ENCODE measurements around the gene TTLL5. TPM values are rescaled to one million over a fixed set of nuclear protein-coding genes. Genes with fewer than 3 reads are reported as not detected.

TTLL5 gene
- total and polyA plus RNA-seq, 10 of the 15 experiments (the other 5 are each of a cell fraction or from before 2014, with no cell fraction given) = 3.2 to 25.9 (median 13.8) TPM

DNA sequence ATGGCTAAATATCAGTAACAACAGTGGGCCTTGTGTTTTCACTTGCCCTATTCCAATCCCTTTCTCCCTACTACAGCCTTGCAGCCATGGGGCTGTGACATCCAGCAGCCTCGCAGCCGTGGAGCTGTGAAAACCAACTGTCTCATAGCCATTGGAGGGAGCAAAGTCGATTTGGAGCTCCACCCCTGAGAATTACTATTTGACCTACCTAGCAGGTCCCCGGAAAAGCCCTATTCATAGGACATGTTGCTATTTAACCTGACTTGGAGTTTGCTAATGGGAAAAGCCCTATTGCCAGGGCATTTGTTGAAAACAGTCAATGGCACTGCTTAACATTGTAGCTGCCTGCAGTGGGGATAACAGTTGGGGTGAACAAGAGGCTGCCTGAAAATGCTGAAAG, 33.6 kb upstream of the TTLL5 start:
- no peak for TF ChIP-seq JUND (IDR thresholded peaks at IDR 0.05; ENCODE audit: low read depth, low read length)
- no peak for TF ChIP-seq CREM (IDR thresholded peaks at IDR 0.05; ENCODE audit: low read depth)
- no peak for TF ChIP-seq MEF2A (IDR thresholded peaks at IDR 0.05; ENCODE audit: insufficient read depth, low read depth, low read length)
- no peak for TF ChIP-seq RB1 (IDR thresholded peaks at IDR 0.05; ENCODE audit: borderline replicate concordance)
- TF ChIP-seq RELA (IDR thresholded peaks at IDR 0.05; ENCODE audit: borderline replicate concordance, partially characterized antibody) = no peak
- TF ChIP-seq, protein P1, sequence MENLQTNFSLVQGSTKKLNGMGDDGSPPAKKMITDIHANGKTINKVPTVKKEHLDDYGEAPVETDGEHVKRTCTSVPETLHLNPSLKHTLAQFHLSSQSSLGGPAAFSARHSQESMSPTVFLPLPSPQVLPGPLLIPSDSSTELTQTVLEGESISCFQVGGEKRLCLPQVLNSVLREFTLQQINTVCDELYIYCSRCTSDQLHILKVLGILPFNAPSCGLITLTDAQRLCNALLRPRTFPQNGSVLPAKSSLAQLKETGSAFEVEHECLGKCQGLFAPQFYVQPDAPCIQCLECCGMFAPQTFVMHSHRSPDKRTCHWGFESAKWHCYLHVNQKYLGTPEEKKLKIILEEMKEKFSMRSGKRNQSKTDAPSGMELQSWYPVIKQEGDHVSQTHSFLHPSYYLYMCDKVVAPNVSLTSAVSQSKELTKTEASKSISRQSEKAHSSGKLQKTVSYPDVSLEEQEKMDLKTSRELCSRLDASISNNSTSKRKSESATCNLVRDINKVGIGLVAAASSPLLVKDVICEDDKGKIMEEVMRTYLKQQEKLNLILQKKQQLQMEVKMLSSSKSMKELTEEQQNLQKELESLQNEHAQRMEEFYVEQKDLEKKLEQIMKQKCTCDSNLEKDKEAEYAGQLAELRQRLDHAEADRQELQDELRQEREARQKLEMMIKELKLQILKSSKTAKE (IDR thresholded peaks at IDR 0.05; ENCODE audit: low read depth, poor library complexity, severe bottlenecking) = no peak
- TF ChIP-seq RBBP5 (conservative IDR thresholded peaks at IDR 0.05) = no peak
- TF ChIP-seq, protein P2, sequence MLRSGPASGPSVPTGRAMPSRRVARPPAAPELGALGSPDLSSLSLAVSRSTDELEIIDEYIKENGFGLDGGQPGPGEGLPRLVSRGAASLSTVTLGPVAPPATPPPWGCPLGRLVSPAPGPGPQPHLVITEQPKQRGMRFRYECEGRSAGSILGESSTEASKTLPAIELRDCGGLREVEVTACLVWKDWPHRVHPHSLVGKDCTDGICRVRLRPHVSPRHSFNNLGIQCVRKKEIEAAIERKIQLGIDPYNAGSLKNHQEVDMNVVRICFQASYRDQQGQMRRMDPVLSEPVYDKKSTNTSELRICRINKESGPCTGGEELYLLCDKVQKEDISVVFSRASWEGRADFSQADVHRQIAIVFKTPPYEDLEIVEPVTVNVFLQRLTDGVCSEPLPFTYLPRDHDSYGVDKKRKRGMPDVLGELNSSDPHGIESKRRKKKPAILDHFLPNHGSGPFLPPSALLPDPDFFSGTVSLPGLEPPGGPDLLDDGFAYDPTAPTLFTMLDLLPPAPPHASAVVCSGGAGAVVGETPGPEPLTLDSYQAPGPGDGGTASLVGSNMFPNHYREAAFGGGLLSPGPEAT (IDR thresholded peaks at IDR 0.05; ENCODE audit: low read depth) = no peak
- TF ChIP-seq RAD51 (IDR thresholded peaks at IDR 0.05) = no peak
- no peak for TF ChIP-seq FOXK2 (IDR thresholded peaks at IDR 0.05)
- no peak for TF ChIP-seq MTA3 (IDR thresholded peaks at IDR 0.05; ENCODE audit: borderline replicate concordance, low read length)
- TF ChIP-seq GATAD2B (conservative IDR thresholded peaks at IDR 0.05; ENCODE audit: low read depth) = no peak
- TF ChIP-seq SP1 (IDR thresholded peaks at IDR 0.05; ENCODE audit: low read depth, low read length) = no peak
- no peak for TF ChIP-seq SREBF2 (IDR thresholded peaks at IDR 0.05; ENCODE audit: low read length)
- no peak for TF ChIP-seq TCF12 (IDR thresholded peaks at IDR 0.05; ENCODE audit: low read depth, low read length)
- no peak for TF ChIP-seq ZSCAN29 (IDR thresholded peaks at IDR 0.05)
- no peak for TF ChIP-seq JUNB (IDR thresholded peaks at IDR 0.05)
- no peak for TF ChIP-seq KAT2A (conservative IDR thresholded peaks at IDR 0.05; ENCODE audit: control insufficient read depth, low read depth, low read length)
- TF ChIP-seq BHLHE40 (IDR thresholded peaks at IDR 0.05; ENCODE audit: borderline replicate concordance in 1 of 2, low read depth in 2 of 2, low read length in 1 of 2) = no peak
- no peak for TF ChIP-seq PAX5 (IDR thresholded peaks at IDR 0.05; ENCODE audit: borderline replicate concordance, low read depth, low read length)
- in situ Hi-C loops (cut with MboI) = no loop called here
- DNase-seq (ENCODE audit: low read depth, low spot score) = no peak

More for the DNA sequence above, 33.6 kb upstream of the TTLL5 start:
- no peaks in the 10 kb centered on the region for H3K36me3 ChIP-seq (ENCODE audit: control insufficient read depth in 2 of 2, insufficient read depth in 2 of 2, low read length in 1 of 2)
- ATAC-seq (no peak), FAIRE-seq (no peak)
- H3K4me3 ChIP-seq = no peak overlapping the region
- H3K4me2 ChIP-seq (ENCODE audit: control insufficient read depth, insufficient read depth) = no peak overlapping the region
- H3K27me3 ChIP-seq (replicated peaks in 1 of 2; ENCODE audit: control insufficient read depth in 2 of 2, insufficient read depth in 2 of 2, low read length in 1 of 2) = no peaks in the 10 kb centered on the region
- no peak overlapping the region for H3K9ac ChIP-seq (ENCODE audit: control insufficient read depth, insufficient read depth, low read length)
- H3K9me3 ChIP-seq (replicated peaks; ENCODE audit: control insufficient read depth, insufficient read depth, low read length) = no peaks in the 10 kb centered on the region
- H2AFZ ChIP-seq (ENCODE audit: control insufficient read depth, low read depth, low read length) = no peak overlapping the region
- no peaks in the 10 kb centered on the region for H3K79me2 ChIP-seq (ENCODE audit: control insufficient read depth, insufficient read depth, low read length)
- no TSS peak for BruUV-seq (replicated peaks)
- POLR2A ChIA-PET = no interaction called here
- SMC1A ChIA-PET (ENCODE audit: uncharacterized antibody, unreplicated experiment) = interaction anchor here (6.3 kb wide), 1 partner anchor 50 kb away, joined by 43 read pairs; the partner anchor contains the start of gene FLVCR2
- RAD21 ChIA-PET (ENCODE audit: unreplicated experiment) = no interaction called here
- CTCF ChIA-PET = interaction anchor here (0.5 to 1.7 kb wide), 4 partner anchors 9 to 112 kb away, joined by 3 read pairs; no protein-coding TSS in a partner anchor
- no peaks in the 10 kb centered on the region; the same call in 1 of the 2 replicates for H4K20me1 ChIP-seq (ENCODE audit: control insufficient read depth, insufficient read depth)
- no peak overlapping the region for H3K27ac ChIP-seq (ENCODE audit: control insufficient read depth, insufficient read depth)
- no peaks in the 10 kb centered on the region for H3K4me1 ChIP-seq (ENCODE audit: control insufficient read depth, insufficient read depth, low read length)
- 72% methylated on average over 4 of the region's 4 CpGs for WGBS (ENCODE audit: insufficient coverage, insufficient replicate concordance, low lambda C conversion rate, missing lambda C conversion rate)
- intact Hi-C loops (cut with micrococcal nuclease; ENCODE audit: unreplicated experiment) = no loop called here
